Measurements from ENCODE around the gene EFCC1. TPM values are rescaled to one million over a fixed set of nuclear protein-coding genes. Genes with fewer than 3 reads are reported as not detected.

EFCC1 gene
- total RNA-seq, 1 donor from 2014 or later = 1.7 TPM

Other genes starting within 250 kb of the EFCC1 start
- gene ACAD9, start 121.7 kb upstream of the EFCC1 start, total RNA-seq = 29.3 TPM
- 0.27 TPM for gene CFAP92, start 7.2 kb upstream of the EFCC1 start, total RNA-seq
- gene GP9, start 59.5 kb downstream of the EFCC1 start, total RNA-seq = 0.27 TPM
- gene RAB43, start 120.5 kb downstream of the EFCC1 start, total RNA-seq = 3.4 TPM
- gene ISY1, start 159.8 kb downstream of the EFCC1 start, total RNA-seq = 23.9 TPM
- gene CNBP, start 182.6 kb downstream of the EFCC1 start, total RNA-seq = 458 TPM
- gene COPG1, start 248.3 kb downstream of the EFCC1 start, total RNA-seq = 122 TPM

Measured in cardiac septum (tissue), 1 donor.